ENCODE results near the gene KLHDC9.
A peak's percentile ranks its signal among the peaks of the same experiment; 100 is the strongest.

KLHDC9 gene

DNA sequence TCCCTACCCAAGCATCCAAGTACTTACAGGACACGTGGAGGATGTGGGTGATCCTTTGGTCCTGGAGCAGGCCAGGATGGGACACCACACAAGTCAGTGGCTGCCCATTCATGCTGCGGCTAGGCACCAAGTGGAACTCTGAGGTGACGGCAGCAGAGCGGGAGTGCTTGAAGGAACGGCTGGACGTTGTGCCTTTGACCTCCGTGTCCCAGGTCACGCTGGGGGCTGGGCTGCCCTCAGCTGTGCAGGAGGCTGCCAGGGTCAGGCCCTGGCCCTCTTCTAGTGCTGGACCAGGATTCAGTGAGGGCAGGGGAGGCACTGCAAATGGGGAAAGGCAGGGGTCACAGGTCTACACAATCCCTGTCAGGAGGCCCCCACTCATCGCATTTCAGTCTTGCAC is 20.7 kb upstream of the KLHDC9 start:
- no peak for DNase-seq

DNA sequence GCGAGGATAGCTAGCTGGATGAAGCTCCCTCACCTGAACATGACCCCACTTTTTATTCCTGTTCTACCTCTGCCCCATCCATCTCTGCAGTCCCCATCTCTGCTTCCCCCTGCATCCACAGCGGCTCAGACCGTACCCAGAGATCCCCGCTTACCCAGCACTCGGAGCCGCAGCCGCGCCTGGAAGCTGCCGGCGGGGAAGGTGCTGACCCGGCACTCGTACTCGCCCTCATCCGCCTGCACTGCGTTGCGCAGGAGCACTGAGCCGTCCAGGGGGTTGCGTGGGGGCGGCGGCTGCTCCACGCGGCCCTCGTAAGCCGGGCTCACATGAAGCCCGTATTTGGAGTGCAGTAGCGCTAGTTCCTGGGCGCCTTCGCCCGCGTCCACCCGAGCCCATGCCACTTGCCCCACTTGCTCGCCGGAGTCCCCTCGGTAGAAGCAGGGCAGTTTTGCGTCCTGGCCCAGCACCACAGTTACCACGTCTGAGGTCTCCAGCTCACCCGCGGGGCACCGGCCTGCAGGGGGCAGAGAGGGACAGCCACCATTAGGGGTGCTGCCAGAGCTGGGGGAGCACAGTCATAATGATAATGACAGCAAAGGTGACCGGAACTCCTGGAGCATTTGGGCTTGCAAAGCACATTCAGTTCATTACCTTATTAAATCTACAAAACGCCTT is 18.6 kb upstream of the KLHDC9 start:
- no peak for DNase-seq

DNA sequence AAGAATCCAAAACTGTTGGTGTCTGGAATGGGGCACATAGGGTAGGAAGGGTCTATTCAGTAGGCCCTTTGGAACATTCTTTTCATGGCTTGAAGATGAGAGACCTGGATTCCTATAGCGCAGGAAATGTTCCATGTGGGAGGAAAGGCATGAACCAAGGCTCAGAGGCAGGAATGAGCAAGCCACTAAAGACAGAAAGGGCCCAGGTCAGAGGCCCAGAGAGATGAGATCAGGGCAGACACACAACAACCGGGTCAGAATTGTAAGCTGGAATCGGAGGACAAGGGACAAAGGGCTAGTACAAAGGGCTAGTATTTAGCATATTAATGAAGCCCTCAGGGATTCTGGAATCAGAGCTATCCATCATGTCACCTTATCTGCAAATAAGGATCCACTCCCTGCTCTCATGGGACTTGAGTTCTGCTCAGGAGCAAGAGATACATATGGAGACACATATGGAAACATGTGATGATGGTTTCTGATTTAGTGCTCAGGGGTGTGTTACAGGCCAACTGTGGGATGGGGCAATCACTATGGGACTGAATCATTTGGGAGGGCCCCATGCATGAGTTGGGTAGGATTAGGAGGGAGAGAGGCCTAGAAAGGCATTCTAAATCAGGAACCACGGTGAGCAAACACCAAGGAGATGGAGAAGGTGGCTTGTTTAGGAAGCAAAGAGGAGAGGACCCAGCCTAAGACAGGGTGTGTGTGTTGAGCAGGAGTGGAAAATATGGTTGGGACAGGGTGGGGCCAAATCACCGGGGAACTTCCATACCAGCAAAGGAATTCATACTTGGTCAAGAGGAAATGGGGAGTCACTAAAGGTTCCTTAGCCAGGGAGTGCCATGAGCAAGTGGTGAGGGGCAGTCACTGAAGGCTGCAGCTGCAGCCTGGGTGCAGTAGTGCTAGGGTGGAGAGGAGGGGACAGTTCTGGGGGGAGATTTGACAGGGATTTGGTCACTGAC is 17.4 kb upstream of the KLHDC9 start:
- DNase-seq = no peak

DNA sequence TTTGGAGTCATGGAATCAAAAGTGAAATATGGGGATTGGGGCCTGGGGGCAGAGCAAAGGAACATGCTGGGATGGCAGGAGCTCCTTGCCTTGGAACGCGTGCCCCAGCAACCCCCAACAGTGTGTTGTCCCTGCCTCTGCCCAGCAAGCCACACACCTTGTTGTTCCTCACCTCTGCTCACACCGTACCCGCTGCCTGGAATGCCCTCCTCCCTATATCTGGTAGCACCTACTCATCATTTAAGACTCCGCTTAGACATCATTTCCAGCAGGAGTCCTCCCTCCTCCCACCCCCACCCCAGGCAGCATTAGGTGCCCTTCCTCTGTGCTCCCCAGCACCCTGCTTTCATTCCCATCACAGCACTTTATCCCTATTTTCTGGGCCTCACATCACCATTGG is 16.6 kb upstream of the KLHDC9 start:
- no peak for DNase-seq

DNA sequence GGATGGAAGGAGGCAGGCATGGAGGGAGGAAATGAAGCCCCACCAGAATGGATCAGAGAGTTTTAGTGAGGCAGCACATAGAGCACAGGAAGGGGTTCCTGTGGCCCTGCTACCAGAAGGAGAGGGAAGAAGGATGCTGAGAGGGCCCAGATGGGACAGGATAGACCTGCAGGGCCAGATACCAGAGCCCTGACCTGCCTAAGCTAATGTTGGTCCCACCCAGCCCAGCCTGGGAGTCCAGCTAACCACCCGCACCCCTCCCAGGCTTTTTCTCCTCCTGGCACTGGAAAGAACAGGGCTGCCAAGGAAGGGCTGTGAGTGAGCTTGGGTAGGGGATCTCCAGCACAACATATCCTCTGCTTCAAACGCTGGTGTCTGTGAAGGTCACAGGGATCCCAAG is 15.7 kb upstream of the KLHDC9 start:
- DNase-seq = no peak

DNA sequence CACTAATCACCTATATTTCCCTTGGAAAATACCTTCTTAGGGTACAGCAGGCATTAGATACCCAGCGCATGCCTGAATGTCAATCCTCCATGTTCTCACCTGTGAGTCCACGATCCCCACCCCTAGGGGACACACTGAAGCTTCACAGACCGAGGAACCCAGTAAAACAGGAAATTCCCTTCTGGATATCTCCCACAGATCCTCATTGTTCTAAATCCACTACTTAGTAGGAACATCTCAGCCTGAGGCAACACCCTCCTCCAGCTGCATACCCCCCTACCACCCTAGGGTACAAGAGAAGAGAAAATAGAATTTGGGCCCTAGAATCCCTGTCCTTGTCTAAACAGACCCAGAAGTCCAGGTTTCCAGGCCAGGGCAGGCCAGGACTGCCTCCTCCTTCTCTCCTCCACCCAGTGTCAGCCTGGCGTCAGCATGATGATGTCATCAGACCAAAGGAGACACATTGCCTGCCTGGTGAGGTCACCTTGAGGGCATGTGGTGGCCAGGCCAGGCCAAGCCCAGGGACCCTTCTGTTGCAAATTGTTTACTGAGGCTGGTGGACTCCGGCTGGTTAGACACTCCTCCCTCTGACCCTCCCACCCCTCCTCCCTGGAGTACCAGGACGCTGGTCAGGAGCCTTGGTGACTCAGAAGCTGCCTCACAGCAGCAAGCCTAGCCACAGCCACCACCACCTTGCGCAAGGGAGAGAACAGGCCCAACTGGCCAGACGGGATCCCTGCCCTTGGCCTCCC is 15.0 kb upstream of the KLHDC9 start:
- DNase-seq = no peak

DNA sequence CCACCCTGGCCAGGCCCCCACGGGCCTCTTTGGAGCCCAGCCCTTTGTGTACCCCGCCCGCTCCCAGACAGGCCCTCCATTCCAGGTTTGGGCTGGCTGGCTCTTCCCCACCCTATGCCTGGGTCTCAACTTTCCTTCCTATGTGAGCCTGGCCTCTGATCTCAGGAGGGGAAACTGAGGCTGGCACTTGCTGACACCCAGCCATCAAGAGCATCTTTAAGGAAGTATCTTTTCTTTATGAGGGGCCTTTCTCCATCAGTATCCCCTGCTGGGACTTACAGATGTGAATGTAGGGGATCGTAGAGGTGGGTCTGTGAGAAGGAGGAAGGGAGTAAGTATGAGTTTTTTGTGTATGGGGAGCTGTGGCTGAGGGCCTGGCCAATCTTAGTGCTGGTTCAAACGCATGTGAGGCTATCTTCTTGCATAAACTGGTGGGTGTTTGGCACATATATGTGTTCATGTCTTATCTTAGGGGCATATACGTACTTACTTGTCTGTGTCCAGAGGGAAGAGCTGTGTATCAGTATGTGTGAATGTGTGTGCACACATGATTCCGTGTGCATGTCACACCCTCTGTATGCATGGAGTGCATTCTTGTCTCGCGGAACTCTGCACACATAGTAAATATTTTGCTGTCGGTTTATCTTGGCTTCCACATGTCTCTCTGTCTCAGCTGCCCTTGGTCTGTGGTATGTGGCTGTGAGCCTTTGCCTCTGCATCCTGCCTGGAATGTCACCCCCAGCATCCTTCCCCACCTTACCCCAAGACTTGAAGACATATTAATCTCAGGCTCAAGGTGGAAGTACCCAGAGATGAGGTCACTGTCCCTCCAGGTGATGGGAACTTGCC is 14.2 kb upstream of the KLHDC9 start:
- no peak for DNase-seq

DNA sequence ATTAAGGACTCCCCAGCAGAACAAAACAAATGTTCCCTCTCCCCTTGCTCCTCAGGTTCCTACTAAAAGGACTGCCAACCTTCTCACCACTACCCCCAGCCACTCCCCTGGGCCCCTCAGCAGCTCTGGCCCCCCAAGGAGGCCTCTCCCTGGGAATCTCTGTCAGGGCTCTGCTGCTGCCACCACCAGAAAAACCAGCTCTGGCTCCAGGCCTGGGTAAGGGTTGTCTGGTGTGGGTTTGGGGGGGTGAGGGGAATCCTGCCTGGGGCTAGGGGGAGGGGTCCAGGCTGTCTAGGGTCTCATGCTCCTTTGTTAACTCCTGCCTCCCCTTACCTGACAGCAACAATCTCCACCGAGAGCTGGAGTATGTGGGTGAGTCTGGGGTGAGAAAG is 13.6 kb upstream of the KLHDC9 start:
- DNase-seq = no peak

DNA sequence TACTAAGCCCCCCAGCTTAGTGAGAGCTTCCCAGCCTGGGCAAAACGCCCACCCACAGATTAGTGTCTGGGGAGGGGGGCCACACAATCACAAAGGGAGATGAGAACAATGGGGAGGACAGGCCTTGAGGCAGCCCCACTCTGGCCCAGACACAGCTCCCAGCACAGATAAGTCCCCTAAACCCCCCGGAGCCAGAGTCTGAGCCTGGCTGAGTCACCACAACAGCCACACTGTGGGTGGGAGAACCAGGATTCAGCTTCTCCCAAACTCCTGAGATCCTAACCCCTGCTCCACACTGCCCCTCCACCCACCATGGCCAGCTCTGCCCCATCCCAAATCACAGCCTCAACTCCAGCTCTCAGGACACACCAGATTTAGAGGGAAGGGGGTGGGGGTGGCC is 13.0 kb upstream of the KLHDC9 start:
- no peak for DNase-seq

DNA sequence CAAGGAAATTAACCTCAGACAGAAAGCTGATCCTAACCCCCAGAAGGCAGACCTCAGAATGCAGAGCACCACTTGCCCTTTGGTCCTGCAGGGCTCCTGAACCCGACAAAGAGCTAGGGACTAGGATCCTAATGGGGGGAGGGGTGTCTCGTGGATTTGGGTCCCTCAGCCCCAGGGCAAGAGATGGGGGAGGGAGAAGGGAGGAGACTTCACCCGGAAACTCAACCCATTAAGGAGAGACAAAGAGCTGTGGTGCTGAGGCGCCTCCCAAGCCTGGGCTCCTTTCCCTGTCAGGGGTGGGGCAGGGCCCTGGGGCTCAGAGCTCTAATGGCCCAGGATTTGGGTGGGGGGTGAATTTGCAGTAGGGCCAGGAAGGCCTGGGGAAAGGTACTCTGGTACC is 11.7 kb upstream of the KLHDC9 start:
- no peak for DNase-seq

DNA sequence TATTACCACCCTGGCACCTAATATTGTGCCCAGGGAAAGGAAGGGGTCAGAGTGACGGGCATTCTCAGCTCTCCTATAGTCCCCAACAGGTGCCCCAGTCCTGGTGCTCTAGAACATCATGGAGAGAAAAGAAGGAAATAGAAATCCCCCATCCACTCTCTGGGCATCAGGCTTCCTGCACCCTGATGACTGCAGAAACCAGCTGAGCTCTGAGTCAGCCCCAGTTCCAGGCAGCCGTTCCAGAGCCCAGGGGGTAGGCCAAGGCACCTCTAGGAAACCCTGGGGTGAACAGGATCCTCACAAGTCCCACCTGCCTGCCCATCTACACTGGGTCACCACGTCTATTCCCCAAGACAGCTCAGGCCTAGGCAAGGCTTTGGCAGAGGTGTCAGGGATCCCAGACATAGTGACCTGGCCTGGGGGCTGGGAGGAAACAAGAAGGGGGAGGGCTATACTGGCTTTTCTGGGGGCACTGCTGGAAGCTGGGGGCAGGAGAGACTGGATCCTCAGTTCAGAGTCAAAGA is 9.5 kb upstream of the KLHDC9 start:
- no peak for DNase-seq

DNA sequence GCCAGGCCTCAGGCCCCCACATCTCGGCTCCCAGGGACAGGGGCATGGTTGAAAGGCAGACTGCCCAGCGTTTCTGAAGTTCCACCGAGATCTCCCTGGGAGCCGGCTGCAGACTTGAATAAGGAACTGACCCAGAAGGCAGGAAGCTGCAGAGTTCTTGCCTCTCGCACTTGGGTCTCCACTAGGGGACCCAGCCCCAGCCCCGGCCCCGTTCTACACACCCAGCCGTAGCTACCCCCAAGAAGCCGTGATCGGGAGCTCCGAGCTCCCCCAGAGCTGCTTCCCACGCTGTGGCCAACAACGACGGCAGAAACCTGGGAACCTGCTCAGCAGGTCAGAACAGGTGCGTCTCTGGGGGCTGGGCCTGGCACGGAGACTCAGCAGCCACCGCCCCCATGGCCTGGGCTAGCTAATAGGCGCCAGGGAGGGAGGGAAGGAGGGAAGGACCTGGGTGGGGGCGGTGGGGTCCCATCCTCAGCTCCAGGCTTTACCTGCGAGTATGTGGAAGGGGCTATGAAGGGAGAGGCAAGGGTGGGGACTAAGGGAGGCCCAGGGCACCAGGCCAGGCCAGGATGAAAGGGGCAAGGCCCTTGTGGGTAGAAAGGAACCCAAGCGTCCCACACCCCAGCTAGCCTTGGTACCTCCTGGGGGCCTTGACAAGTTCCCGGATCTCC is 8.8 kb upstream of the KLHDC9 start, which contains the start of gene NECTIN4:
TSS of gene NECTIN4 (minus strand) at position 308 of the 674 bp plus-strand sequence. CDS start at position 46, 262 bp downstream.
- DNase-seq = no peak

DNA sequence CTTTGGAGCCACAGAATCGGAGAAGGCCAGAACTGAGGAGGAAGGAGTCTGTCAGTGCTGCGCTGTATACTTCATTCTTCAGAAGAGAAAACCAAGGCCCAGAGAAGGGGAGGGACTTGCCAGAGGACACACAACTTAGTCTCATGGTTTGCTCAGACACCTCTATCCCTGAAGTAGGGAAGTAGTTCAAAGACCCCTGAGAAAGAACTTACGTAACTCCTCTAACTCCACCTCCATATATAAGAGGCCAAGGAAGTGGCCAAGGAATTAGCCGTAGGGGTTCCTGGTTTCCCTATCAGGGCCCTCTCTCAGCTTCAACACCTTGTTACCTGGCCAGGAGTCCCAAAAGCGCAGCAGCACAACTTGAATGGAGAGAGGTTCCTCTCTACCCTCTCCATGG is 8.2 kb upstream of the KLHDC9 start:
- no peak for DNase-seq

DNA sequence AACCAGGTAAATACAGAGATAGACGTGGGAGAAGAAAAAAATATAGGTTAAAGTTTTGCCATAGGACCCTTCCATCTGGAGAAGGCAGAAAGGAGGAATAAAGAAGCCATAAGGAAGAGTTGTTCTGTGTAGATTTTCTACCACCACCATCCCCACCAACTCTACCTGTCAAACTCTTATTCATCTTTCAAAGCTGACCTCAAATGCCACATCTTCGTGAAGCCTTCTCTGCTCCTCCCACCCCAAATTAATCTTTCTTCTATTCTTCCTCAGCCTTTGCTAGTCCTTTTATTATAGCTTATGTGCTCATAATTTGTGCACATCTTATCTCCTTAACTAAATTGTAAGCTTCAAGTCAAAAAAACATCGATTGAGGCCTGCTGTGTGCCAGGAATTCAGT is 7.5 kb upstream of the KLHDC9 start:
- no peak for DNase-seq

DNA sequence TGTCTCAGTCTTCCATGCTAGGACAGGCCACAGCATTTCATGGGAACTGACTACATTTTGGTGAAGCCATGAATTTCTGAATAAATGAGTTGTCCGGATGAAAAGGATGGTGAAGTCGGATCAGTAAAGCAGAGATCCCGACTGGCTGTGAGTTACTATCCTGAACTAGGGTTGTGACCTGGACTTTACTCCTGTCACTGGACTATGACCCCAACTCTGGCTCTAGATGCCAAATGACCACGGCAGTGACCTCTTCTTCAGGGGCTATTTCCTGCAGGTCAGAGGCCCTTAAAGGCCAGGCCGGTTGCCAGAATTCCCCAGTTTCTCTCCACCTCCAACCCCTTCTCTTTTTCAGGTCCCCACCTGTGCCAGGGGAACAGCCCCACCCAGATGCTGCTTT is 7.1 kb upstream of the KLHDC9 start:
- DNase-seq = no peak

DNA sequence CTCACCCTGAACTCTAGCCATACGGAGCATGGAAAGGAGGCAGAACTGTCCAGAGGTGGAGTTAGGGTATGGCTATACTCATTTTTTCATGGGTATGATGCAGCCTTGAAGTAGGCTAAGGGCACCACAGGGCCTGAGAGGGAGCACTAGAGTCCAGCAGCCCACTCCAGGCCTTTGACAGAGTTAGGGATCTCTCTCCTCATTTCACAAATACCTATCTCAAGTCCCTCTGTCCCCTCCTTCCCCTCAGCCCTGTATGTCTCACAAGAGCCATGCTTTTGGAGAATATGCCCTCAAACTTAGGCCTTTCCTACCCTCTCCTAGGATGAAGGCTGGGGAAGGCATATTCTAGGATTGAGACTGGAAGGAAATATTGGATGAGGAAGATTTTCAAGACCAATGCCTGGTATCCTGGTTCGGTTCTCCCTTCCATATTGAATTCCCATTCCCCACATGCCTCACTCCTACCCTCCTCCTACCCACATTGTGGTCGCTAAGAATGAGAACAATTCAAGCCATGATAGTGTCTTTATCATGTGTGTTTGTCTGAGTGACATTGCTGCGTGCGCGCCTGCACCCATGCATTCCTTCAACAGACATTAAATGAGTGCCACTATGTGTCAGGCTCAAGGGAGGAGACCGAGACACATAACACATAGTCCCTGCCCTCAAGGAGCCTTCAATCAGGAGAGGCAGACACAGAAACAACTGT is 6.2 kb upstream of the KLHDC9 start:
- DNase-seq = no peak

DNA sequence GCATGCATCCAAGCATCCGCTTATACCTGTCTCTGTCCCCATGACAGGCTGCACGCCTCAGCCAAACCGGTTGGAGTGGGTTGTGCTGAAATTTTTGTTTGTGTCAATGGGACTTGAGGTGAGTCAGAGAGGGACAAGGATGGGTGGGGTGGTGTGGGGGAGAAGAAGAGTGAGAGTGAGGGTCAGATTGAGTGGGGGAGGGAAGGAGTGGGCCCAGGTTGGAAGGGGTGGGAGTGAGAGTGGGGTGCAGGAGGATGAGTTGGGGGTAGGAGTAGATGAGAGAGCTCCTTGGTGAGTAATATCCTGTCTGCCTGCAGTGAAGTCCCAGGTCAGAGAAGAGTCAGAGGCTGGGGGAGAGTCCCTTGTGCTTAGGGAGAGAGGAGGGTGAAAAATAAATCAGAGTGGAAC is 5.5 kb upstream of the KLHDC9 start:
- no peak for DNase-seq

DNA sequence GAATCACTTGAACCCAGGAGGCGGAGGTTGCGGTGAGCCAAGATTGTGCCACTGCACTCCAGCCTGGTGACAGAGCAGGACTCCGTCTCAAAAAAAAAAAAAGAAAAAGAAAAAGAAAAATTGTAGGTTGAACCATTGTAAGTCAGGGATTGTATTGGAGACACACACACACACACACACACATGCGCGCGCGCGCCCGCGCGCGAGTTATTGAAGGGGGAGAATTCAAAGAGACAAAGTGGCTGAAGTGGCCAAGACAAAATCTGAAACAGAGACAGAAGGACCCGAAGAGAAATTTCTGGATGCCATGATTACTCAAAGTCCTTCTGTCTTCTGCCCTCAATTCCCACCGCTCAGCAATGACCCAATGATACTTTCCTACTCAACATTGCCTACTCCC is 3.7 kb upstream of the KLHDC9 start:
- no peak for DNase-seq

DNA sequence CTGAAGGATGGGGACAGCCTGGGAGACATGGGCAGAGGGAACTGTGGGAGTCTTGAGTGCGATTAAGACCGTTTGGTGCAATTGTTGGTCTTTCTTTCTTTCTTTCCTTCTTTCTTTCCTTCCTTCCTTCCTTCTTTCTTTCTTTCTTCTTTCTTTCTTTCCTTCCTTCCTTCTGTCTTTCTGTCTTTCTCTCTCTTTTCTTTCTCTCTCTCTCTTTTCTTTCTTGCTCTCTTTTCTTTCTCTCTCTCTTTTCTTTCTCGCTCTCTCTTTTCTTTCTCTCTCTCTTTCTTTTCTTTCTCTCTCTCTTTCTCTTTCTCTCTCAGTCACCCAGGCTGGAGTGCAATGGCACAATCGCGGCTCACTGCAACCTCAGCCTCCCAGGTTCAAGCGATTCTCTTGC is 2.9 kb upstream of the KLHDC9 start:
- no peak for DNase-seq

DNA sequence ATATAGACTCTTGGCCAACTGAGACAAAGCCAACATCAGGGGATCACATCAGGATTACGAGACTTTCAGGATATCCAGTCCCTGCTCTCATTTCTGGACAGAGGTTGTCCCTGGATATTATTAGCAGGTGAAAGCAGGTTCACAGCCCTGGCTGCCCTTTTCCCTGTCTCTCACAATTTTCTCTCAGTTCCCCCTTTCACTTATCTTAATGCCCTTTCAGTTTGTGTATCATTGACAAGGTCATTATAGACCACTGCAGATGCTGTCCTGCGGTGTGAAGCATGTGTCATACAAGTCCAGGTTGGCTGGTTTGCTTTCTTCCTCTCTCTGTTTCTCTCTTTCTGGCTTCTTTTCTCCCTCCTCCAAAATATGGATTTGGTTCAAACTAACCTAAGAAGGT is 2.1 kb upstream of the KLHDC9 start:
- no peak for DNase-seq

DNA sequence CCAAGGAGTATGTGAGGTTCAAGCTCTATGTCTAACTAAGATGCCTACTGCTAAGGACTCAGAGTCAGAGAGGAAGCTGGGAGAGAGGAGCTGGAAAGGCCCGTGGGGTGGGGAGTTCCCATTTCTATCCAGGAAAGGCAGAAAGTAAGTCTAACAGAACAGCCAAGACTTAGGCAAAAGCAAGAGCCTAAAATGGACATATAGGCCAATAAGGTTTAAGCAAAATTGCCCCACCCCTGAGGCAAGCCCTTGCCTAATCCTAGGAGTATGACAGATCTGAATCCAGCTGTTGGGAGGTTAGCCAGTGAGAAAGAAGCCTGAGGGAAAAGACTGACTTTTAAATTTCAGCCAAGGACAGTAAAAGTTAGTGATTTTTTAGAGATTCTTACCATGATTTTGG is 1.6 kb upstream of the KLHDC9 start:
- peak; percentile 48 for DNase-seq

Measured in left hindlimb (tissue), 1 donor.